Body of pancreas (tissue), 4 donors: ENCODE measurements around the gene CERK.

ENCODE experiments used
- CTCF ChIP-seq, 7 experiments: fragments of 450-650 bp in 4 of 7; fragments of 200-600 bp in 3 of 7; sonication (generic) in 3 of 7; IDR thresholded peaks; one replicate each; pipeline ENCODE4 v1.5.1; 2016 to 2019; ENCODE audit warnings: antibody characterized with exemption in 7 of 7
- POLR2A ChIP-seq, 3 donors: fragments of 450-650 bp; IDR thresholded peaks; one replicate each; pipeline ENCODE4 v1.6.1; 2016; ENCODE audit warnings: antibody characterized with exemption in 3 of 3, mild to moderate bottlenecking in 2 of 3

GRCh38 chr22:46657655-46657953 lies 80.4 kb downstream of the CERK start:
- no peak for TF ChIP-seq POLR2A (IDR thresholded peaks at IDR 0.05)
- TF ChIP-seq CTCF (IDR thresholded peaks at IDR 0.05): no peak
